PC-9 (cell line): Measurements from ENCODE around the gene PAM16.

ENCODE experiments used
- CTCF ChIP-seq: fragments of 200-600 bp; sonication (generic); conservative IDR thresholded peaks from 2 replicates; pipeline ENCODE4 v1.6.1; 2017; ENCODE audit warnings: mixed run types, antibody characterized with exemption, mild to moderate bottlenecking, moderate library complexity
- EZH2 ChIP-seq: fragments of 200-600 bp; sonication (generic); IDR thresholded peaks from 2 replicates; pipeline ENCODE4 v1.8.0; 2017; ENCODE audit warnings: antibody characterized with exemption, low read depth

DNA sequence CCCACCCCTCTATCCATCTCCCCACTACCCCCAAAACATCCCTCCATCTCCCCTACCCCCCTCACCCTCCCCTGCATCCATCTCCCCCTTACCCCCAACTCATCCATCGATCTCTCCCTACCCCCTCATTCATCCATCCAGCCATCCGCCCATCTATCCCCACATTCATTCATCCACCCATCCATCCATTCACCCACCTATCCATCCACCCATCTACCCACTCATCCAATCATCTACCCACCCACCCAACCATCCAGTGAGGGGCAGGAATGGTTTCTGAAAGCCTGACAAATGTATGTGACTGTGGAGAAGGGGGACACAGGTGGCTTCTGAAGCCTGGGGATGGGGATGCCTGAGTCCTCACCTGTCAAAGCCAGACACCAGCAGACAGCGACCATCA, 8.8 kb upstream of the PAM16 start:
- TF ChIP-seq CTCF: no peak
- TF ChIP-seq EZH2: no peak
